ENCODE results near the gene TRIM24. TPM values are rescaled to one million over a fixed set of nuclear protein-coding genes. Genes with fewer than 3 reads are reported as not detected.

The TRIM24 gene
- total RNA-seq, 1 donor from 2014 or later = 104 TPM

DNA sequence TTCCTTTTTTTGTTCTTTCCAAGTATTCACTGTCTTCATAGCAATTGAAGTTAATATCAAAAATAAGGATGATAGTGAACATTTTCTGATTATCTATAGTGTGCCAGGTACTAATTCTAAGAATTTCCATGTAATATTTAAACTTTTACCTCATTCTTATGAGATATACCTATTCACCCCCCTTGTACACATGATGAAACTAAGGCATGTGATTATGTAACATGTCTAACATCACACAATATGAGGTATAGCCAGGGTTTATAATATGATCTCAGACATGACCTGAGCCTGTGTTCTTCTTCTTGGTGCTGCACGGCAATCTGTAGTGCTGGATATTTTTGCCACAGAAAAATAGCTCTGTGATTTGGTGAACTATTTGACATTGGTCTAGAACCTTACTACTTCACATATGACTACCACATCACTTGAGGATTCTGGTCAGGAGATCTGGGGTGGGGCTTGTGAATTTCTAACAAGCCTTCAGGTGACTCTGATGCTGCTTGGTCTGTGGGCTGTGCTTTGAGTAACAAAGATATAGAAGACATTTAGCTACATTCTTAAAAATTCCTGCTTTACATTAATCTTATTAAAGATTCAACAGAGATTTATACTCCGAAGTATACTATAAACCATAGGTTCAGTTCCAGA, 79.1 kb downstream of the TRIM24 start:
- DNase-seq (ENCODE audit: low spot score) = no peak
- Mint-ChIP-seq H3K4me3 (ENCODE audit: unreplicated experiment) (peak overlapping the region; percentile 22), H3K4me1 (ENCODE audit: unreplicated experiment) (peaks cover 10% of the 10 kb centered on the region), H3K27me3 (ENCODE audit: unreplicated experiment) (no peaks in the 10 kb centered on the region), H3K9me3 (ENCODE audit: unreplicated experiment) (no peaks in the 10 kb centered on the region), H3K36me3 (ENCODE audit: low read depth, unreplicated experiment) (peaks cover 51% of the 10 kb centered on the region), H3K27ac (ENCODE audit: unreplicated experiment) (peak overlapping the region; percentile 55)
- no peak for TF ChIP-seq CTCF (IDR thresholded peaks at IDR 0.05; ENCODE audit: unreplicated experiment)

GRCh38 chr7:138542183-138542582, 82.1 kb downstream of the TRIM24 start:
- TF ChIP-seq CTCF (IDR thresholded peaks at IDR 0.05; ENCODE audit: unreplicated experiment) = no peak
- H3K4me1 Mint-ChIP-seq (ENCODE audit: unreplicated experiment) = peaks cover 7% of the 10 kb centered on the region
- H3K9me3 Mint-ChIP-seq (ENCODE audit: unreplicated experiment) = no peaks in the 10 kb centered on the region
- peaks cover 61% of the 10 kb centered on the region for H3K36me3 Mint-ChIP-seq (ENCODE audit: low read depth, unreplicated experiment)
- H3K27me3 Mint-ChIP-seq (ENCODE audit: unreplicated experiment) = peaks cover 2% of the 10 kb centered on the region
- DNase-seq (ENCODE audit: low spot score) = no peak
- H3K4me3 Mint-ChIP-seq (ENCODE audit: unreplicated experiment) = no peak overlapping the region
- H3K27ac Mint-ChIP-seq (ENCODE audit: unreplicated experiment) = no peak overlapping the region

DNA sequence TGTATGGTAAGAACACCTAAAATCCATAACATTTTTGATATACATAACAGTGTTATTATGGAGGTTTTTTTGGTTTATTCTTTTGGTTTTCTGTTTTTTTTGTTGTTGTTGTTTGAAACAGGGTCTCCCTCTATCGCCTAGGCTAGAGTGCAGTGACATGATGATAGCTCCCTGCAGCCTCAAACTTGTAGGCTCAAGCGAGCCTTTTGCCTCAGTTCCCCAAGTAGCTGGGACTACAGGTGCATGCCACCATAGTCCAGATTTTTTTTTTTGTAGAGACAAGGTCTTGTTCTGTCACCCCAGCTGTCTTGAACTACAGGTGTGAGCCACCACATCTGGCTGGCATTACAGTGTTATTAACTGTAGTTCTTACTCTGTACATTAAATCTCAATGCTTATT, 83.7 kb downstream of the TRIM24 start:
- no peak for DNase-seq (ENCODE audit: low spot score)
- no peak overlapping the region for H3K27ac Mint-ChIP-seq (ENCODE audit: unreplicated experiment)
- TF ChIP-seq CTCF (IDR thresholded peaks at IDR 0.05; ENCODE audit: unreplicated experiment) = no peak
- peaks cover 63% of the 10 kb centered on the region for H3K36me3 Mint-ChIP-seq (ENCODE audit: low read depth, unreplicated experiment)
- peaks cover 4% of the 10 kb centered on the region for H3K27me3 Mint-ChIP-seq (ENCODE audit: unreplicated experiment)
- H3K4me3 Mint-ChIP-seq (ENCODE audit: unreplicated experiment) = no peak overlapping the region
- H3K4me1 Mint-ChIP-seq (ENCODE audit: unreplicated experiment) = peaks cover 2% of the 10 kb centered on the region
- H3K9me3 Mint-ChIP-seq (ENCODE audit: unreplicated experiment) = no peaks in the 10 kb centered on the region

GRCh38 chr7:138545123-138545522, 85.1 kb downstream of the TRIM24 start:
- H3K4me3 Mint-ChIP-seq (ENCODE audit: unreplicated experiment) = peak overlapping the region; percentile 54
- no peaks in the 10 kb centered on the region for H3K9me3 Mint-ChIP-seq (ENCODE audit: unreplicated experiment)
- no peak for TF ChIP-seq CTCF (IDR thresholded peaks at IDR 0.05; ENCODE audit: unreplicated experiment)
- peaks cover 7% of the 10 kb centered on the region for H3K27me3 Mint-ChIP-seq (ENCODE audit: unreplicated experiment)
- peaks cover 65% of the 10 kb centered on the region for H3K36me3 Mint-ChIP-seq (ENCODE audit: low read depth, unreplicated experiment)
- peaks cover 9% of the 10 kb centered on the region for H3K4me1 Mint-ChIP-seq (ENCODE audit: unreplicated experiment)
- no peak overlapping the region for H3K27ac Mint-ChIP-seq (ENCODE audit: unreplicated experiment)
- DNase-seq (ENCODE audit: low spot score) = no peak

- peaks cover 9% of the 10 kb centered on the region for H3K4me1 Mint-ChIP-seq (ENCODE audit: unreplicated experiment)
- H3K27me3 Mint-ChIP-seq (ENCODE audit: unreplicated experiment) = peaks cover 7% of the 10 kb centered on the region
- no peak overlapping the region for H3K4me3 Mint-ChIP-seq (ENCODE audit: unreplicated experiment)
- TF ChIP-seq CTCF (IDR thresholded peaks at IDR 0.05; ENCODE audit: unreplicated experiment) = no peak
- DNase-seq (ENCODE audit: low spot score) = no peak
- peaks cover 67% of the 10 kb centered on the region for H3K36me3 Mint-ChIP-seq (ENCODE audit: low read depth, unreplicated experiment)
- no peaks in the 10 kb centered on the region for H3K9me3 Mint-ChIP-seq (ENCODE audit: unreplicated experiment)
- H3K27ac Mint-ChIP-seq (ENCODE audit: unreplicated experiment) = no peak overlapping the region
Measured at GRCh38 chr7:138546064-138546619, 86.1 kb downstream of the TRIM24 start.
